ENCODE measurements around the gene ALG2.

ALG2 gene

GRCh38 chr9:99184475-99185347 is 37.0 kb downstream of the ALG2 start:
- DNase-seq (ENCODE audit: extremely low read depth, low read depth) = peak; percentile 75
- TF ChIP-seq, protein P1, sequence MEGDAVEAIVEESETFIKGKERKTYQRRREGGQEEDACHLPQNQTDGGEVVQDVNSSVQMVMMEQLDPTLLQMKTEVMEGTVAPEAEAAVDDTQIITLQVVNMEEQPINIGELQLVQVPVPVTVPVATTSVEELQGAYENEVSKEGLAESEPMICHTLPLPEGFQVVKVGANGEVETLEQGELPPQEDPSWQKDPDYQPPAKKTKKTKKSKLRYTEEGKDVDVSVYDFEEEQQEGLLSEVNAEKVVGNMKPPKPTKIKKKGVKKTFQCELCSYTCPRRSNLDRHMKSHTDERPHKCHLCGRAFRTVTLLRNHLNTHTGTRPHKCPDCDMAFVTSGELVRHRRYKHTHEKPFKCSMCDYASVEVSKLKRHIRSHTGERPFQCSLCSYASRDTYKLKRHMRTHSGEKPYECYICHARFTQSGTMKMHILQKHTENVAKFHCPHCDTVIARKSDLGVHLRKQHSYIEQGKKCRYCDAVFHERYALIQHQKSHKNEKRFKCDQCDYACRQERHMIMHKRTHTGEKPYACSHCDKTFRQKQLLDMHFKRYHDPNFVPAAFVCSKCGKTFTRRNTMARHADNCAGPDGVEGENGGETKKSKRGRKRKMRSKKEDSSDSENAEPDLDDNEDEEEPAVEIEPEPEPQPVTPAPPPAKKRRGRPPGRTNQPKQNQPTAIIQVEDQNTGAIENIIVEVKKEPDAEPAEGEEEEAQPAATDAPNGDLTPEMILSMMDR (IDR thresholded peaks at IDR 0.05; ENCODE audit: low read depth, low read length) = peak; percentile 91

DNA sequence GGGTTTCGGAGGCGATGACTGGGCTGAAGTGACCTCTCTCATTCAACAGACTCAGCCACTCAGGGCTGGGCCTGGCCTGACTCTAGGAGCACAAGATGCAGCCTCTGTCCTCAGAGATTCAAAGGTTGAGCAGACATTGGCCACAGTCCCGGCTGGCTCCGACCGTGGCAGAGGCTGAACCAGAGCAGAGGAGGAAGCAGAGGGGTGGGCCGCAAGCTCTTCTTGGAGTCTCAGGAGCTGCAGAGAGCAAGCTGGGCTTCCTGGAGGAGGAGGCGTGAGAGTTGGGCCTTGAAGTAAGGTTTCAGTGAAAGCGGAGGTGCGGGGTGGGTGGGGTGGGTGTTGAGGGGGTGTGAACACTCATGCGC is 37.6 kb downstream of the ALG2 start:
- TF ChIP-seq, protein P1 (IDR thresholded peaks at IDR 0.05; ENCODE audit: low read depth, low read length) = no peak
- DNase-seq (ENCODE audit: extremely low read depth, low read depth) = no peak

- TF ChIP-seq, protein P1 (IDR thresholded peaks at IDR 0.05; ENCODE audit: low read depth, low read length) = no peak
- DNase-seq (ENCODE audit: extremely low read depth, low read depth) = no peak
Observed at GRCh38 chr9:99183616-99184015, 38.1 kb downstream of the ALG2 start.

DNA sequence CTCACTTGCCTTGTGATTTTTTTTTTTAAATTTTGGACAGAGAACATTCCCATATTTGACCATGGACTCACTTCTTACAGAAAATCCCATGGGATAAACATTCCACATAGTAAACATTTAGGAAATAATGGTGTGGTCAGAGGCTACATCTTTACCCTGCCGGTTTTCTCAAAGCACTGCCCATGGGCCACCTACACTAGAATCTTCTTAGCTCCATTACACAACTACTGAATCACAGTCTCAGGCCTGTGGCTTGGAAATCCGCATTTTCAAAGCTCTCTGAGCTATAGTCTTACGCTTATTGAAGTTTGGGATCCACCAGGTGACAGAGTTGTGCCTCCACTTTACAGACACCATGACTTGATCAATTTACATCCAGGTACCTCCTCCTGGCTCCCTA is 39.4 kb downstream of the ALG2 start:
- TF ChIP-seq, protein P1 (IDR thresholded peaks at IDR 0.05; ENCODE audit: low read depth, low read length) = no peak
- DNase-seq (ENCODE audit: extremely low read depth, low read depth) = no peak

DNA sequence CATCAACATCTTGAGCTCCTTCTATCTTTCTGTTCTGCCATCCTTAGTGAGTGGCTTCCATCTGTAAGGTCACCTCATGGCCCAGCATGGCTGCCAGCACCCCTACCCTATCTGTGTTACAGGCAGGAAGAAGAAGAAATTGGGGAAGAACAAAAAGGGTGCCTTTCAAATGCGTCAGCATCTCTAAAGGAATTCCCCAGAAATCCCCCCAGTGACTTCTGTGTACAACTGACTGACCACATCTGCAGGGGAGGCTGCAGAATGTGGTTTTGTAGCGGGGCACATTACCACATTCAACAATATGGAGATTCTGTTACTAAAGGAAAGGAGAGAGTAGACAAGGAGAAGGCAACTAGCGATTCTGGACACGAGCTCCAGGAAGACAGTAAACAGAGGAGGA is 40.1 kb downstream of the ALG2 start:
- TF ChIP-seq, protein P1 (IDR thresholded peaks at IDR 0.05; ENCODE audit: low read depth, low read length) = no peak
- DNase-seq (ENCODE audit: extremely low read depth, low read depth) = no peak

- TF ChIP-seq, protein P1 (IDR thresholded peaks at IDR 0.05; ENCODE audit: low read depth, low read length) = no peak
- DNase-seq (ENCODE audit: extremely low read depth, low read depth) = no peak
Observed at GRCh38 chr9:99181206-99181605, 40.5 kb downstream of the ALG2 start.

DNA sequence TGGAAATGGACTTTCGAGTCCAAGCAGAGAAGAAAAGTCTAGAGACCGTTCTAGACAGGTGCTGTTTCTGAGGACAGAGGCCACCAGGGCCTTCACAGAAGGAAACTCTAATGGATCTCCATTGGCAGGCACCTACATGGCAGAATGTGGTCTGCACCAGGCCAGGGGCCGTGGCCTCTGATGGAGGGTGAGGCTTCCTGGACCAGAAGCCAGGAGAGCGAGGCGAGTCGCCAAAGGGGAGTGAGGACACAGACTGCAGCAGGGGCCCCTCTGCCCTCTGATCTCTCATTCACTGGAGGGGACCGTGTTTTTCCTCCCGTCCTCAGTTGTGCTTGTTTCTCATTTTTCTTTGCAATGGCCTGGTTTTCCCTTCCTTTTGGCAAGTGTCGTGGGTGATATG is 41.1 kb downstream of the ALG2 start:
- TF ChIP-seq, protein P1 (IDR thresholded peaks at IDR 0.05; ENCODE audit: low read depth, low read length) = no peak
- no peak for DNase-seq (ENCODE audit: extremely low read depth, low read depth)
